ENCODE results near the gene IL1RAP. TPM values are rescaled to one million over a fixed set of nuclear protein-coding genes. Genes with fewer than 3 reads are reported as not detected.

IL1RAP gene
- total and polyA plus RNA-seq, 5 donors, result 1.6 to 8.5 (median 5.5) TPM

- no peaks in the 10 kb centered on the region for H3K9me3 ChIP-seq (ENCODE audit: control insufficient read depth, low read length)
- ATAC-seq (no peak), DNase-seq (no peak)
- WGBS, result 97% methylated on average over 4 of the region's 4 CpGs
- intact Hi-C loops (cut with DNase I), result no loop called here
- H3K4me3 ChIP-seq (ENCODE audit: low read length), result no peak overlapping the region
- no peaks in the 10 kb centered on the region for H3K27me3 ChIP-seq (ENCODE audit: control insufficient read depth, insufficient read depth)
- H3K4me1 ChIP-seq (ENCODE audit: control insufficient read depth, insufficient read depth, low read length), result no peaks in the 10 kb centered on the region
- H3K27ac ChIP-seq (ENCODE audit: low read length), result no peak overlapping the region
Observed at GRCh38 chr3:190629088-190629487, 115.2 kb downstream of the IL1RAP start.

GRCh38 chr3:190631295-190631694, 117.4 kb downstream of the IL1RAP start:
- Histone ChIP-seq H3K4me1 (ENCODE audit: control insufficient read depth, insufficient read depth, low read length) (no peaks in the 10 kb centered on the region), H3K9me3 (ENCODE audit: control insufficient read depth, low read length) (no peaks in the 10 kb centered on the region), H3K27me3 (ENCODE audit: control insufficient read depth, insufficient read depth) (no peaks in the 10 kb centered on the region), H3K4me3 (ENCODE audit: low read length) (no peak overlapping the region), H3K27ac (ENCODE audit: low read length) (no peak overlapping the region)
- intact Hi-C loops (cut with DNase I), result no loop called here
- DNase-seq, result no peak
- 85% methylated on average over 2 of the region's 2 CpGs for WGBS
- ATAC-seq, result no peak

DNA sequence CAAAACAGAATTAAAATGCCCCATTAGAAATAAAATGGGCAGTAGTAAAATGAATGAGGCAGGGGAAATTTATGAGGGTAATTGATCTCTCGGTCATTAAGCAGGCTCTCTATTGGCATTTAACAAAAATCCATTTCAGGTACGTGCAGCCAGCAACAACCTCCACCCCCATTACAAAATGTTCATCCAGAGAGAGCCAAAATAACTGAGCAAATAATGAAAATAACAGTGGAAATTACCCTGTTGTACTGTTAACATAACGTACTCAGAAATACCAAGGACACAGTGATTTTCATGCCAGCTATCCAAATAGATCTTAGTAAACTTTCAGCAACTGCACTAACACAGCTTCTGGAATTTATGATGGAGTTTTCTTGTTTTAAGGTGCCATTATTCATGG, 127.7 kb downstream of the IL1RAP start:
- no peak for DNase-seq
- Histone ChIP-seq H3K27ac (ENCODE audit: low read length) (no peak overlapping the region), H3K4me3 (ENCODE audit: low read length) (no peak overlapping the region), H3K4me1 (ENCODE audit: control insufficient read depth, insufficient read depth, low read length) (no peaks in the 10 kb centered on the region), H3K9me3 (ENCODE audit: control insufficient read depth, low read length) (no peaks in the 10 kb centered on the region), H3K27me3 (ENCODE audit: control insufficient read depth, insufficient read depth) (no peaks in the 10 kb centered on the region)
- intact Hi-C loops (cut with DNase I), result no loop called here
- no peak for ATAC-seq
- 94% methylated on average over 3 of the region's 3 CpGs for WGBS

DNA sequence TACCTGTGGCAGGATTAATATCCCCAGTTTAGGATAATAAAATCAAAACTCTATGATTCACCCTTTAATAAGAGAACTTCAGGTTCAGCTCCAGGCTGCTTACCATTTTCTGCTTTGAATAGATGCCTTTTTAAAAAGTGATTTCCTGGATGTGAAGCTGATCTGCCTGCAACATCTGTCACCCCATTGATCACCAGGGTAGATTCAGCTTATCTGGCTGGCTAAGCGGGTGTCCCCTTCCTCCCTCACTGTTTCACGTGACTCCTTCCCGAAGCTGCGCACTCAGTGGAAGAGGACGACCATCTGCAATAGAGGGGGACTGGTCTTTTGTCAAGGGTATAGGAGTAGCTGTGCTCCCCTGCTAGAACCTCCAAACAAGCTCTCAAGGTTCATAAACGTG, 128.1 kb downstream of the IL1RAP start:
- ATAC-seq, result no peak
- 91% methylated on average over 6 of the region's 6 CpGs for WGBS
- intact Hi-C loops (cut with DNase I), result no loop called here
- Histone ChIP-seq H3K4me1 (ENCODE audit: control insufficient read depth, insufficient read depth, low read length) (no peaks in the 10 kb centered on the region), H3K27ac (ENCODE audit: low read length) (no peak overlapping the region), H3K4me3 (ENCODE audit: low read length) (no peak overlapping the region), H3K9me3 (ENCODE audit: control insufficient read depth, low read length) (no peaks in the 10 kb centered on the region), H3K27me3 (ENCODE audit: control insufficient read depth, insufficient read depth) (no peaks in the 10 kb centered on the region)
- no peak for DNase-seq

GRCh38 chr3:190644035-190644434, 130.2 kb downstream of the IL1RAP start:
- Histone ChIP-seq H3K4me1 (ENCODE audit: control insufficient read depth, insufficient read depth, low read length) (no peaks in the 10 kb centered on the region), H3K27ac (ENCODE audit: low read length) (no peak overlapping the region), H3K27me3 (ENCODE audit: control insufficient read depth, insufficient read depth) (no peaks in the 10 kb centered on the region), H3K4me3 (ENCODE audit: low read length) (no peak overlapping the region), H3K9me3 (ENCODE audit: control insufficient read depth, low read length) (no peaks in the 10 kb centered on the region)
- DNase-seq (no peak), ATAC-seq (no peak)
- intact Hi-C loops (cut with DNase I), result no loop called here
- 85% methylated on average over 2 of the region's 2 CpGs for WGBS

GRCh38 chr3:190644766-190645165, 130.9 kb downstream of the IL1RAP start:
- no peak overlapping the region for H3K4me3 ChIP-seq (ENCODE audit: low read length)
- WGBS, result 92% methylated on average over 5 of the region's 5 CpGs
- no peaks in the 10 kb centered on the region for H3K9me3 ChIP-seq (ENCODE audit: control insufficient read depth, low read length)
- DNase-seq (no peak), ATAC-seq (no peak)
- no peaks in the 10 kb centered on the region for H3K27me3 ChIP-seq (ENCODE audit: control insufficient read depth, insufficient read depth)
- no peaks in the 10 kb centered on the region for H3K4me1 ChIP-seq (ENCODE audit: control insufficient read depth, insufficient read depth, low read length)
- intact Hi-C loops (cut with DNase I), result no loop called here
- H3K27ac ChIP-seq (ENCODE audit: low read length), result no peak overlapping the region

- Histone ChIP-seq H3K4me3 (ENCODE audit: low read length) (no peak overlapping the region), H3K27ac (ENCODE audit: low read length) (no peak overlapping the region), H3K4me1 (ENCODE audit: control insufficient read depth, insufficient read depth, low read length) (no peaks in the 10 kb centered on the region), H3K27me3 (ENCODE audit: control insufficient read depth, insufficient read depth) (no peaks in the 10 kb centered on the region), H3K9me3 (ENCODE audit: control insufficient read depth, low read length) (no peaks in the 10 kb centered on the region)
- DNase-seq, result no peak
- WGBS, result 77% methylated on average over 4 of the region's 4 CpGs
- intact Hi-C loops (cut with DNase I), result no loop called here
- ATAC-seq, result no peak
Observed at GRCh38 chr3:190645932-190646460, 132.1 kb downstream of the IL1RAP start.

- H3K4me3 ChIP-seq (ENCODE audit: low read length), result no peak overlapping the region
- H3K4me1 ChIP-seq (ENCODE audit: control insufficient read depth, insufficient read depth, low read length), result no peaks in the 10 kb centered on the region
- H3K27me3 ChIP-seq (ENCODE audit: control insufficient read depth, insufficient read depth), result no peaks in the 10 kb centered on the region
- ATAC-seq (no peak), DNase-seq (no peak)
- intact Hi-C loops (cut with DNase I), result no loop called here
- no peaks in the 10 kb centered on the region for H3K9me3 ChIP-seq (ENCODE audit: control insufficient read depth, low read length)
- no peak overlapping the region for H3K27ac ChIP-seq (ENCODE audit: low read length)
- 94% methylated on average over 2 of the region's 2 CpGs for WGBS
Observed at GRCh38 chr3:190646996-190647395, 133.1 kb downstream of the IL1RAP start.

DNA sequence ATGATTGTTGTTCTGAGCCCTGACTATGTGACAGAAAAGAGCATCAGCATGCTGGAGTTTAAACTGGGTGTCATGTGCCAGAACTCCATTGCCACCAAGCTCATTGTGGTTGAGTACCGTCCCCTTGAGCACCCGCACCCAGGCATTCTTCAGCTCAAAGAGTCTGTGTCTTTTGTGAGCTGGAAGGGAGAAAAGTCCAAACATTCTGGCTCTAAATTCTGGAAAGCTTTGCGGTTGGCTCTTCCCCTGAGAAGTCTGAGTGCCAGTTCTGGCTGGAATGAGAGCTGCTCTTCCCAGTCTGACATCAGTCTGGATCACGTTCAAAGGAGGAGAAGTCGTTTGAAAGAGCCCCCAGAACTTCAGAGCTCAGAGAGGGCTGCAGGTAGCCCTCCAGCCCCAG, 142.0 kb downstream of the IL1RAP start:
- DNase-seq, result no peak
- no peak for ATAC-seq
- intact Hi-C loops (cut with DNase I), result no loop called here
- H3K4me1 ChIP-seq (ENCODE audit: control insufficient read depth, insufficient read depth, low read length), result no peaks in the 10 kb centered on the region
- H3K9me3 ChIP-seq (ENCODE audit: control insufficient read depth, low read length), result no peaks in the 10 kb centered on the region
- WGBS, result 78% methylated on average over 5 of the region's 5 CpGs
- no peak overlapping the region for H3K4me3 ChIP-seq (ENCODE audit: low read length)
- H3K27me3 ChIP-seq (ENCODE audit: control insufficient read depth, insufficient read depth), result no peaks in the 10 kb centered on the region
- H3K27ac ChIP-seq (ENCODE audit: low read length), result no peak overlapping the region

GRCh38 chr3:190658106-190658505, 144.2 kb downstream of the IL1RAP start:
- no peaks in the 10 kb centered on the region for H3K4me1 ChIP-seq (ENCODE audit: control insufficient read depth, insufficient read depth, low read length)
- no peak overlapping the region for H3K4me3 ChIP-seq (ENCODE audit: low read length)
- DNase-seq (no peak), ATAC-seq (no peak)
- H3K9me3 ChIP-seq (ENCODE audit: control insufficient read depth, low read length), result no peaks in the 10 kb centered on the region
- WGBS, result 88% methylated on average over 1 of the region's 1 CpG
- H3K27me3 ChIP-seq (ENCODE audit: control insufficient read depth, insufficient read depth), result no peaks in the 10 kb centered on the region
- intact Hi-C loops (cut with DNase I), result no loop called here
- no peak overlapping the region for H3K27ac ChIP-seq (ENCODE audit: low read length)

GRCh38 chr3:190666821-190667220, 152.9 kb downstream of the IL1RAP start:
- H3K9me3 ChIP-seq (ENCODE audit: control insufficient read depth, low read length), result no peaks in the 10 kb centered on the region
- H3K4me1 ChIP-seq (ENCODE audit: control insufficient read depth, insufficient read depth, low read length), result no peaks in the 10 kb centered on the region
- intact Hi-C loops (cut with DNase I), result no loop called here
- no peak overlapping the region for H3K27ac ChIP-seq (ENCODE audit: low read length)
- ATAC-seq (no peak), DNase-seq (no peak)
- 67% methylated on average over 2 of the region's 2 CpGs for WGBS
- no peak overlapping the region for H3K4me3 ChIP-seq (ENCODE audit: low read length)
- no peaks in the 10 kb centered on the region for H3K27me3 ChIP-seq (ENCODE audit: control insufficient read depth, insufficient read depth)

- intact Hi-C loops (cut with DNase I), result no loop called here
- ATAC-seq (no peak), DNase-seq (no peak)
- H3K9me3 ChIP-seq (ENCODE audit: control insufficient read depth, low read length), result no peaks in the 10 kb centered on the region
- no peaks in the 10 kb centered on the region for H3K27me3 ChIP-seq (ENCODE audit: control insufficient read depth, insufficient read depth)
- no peaks in the 10 kb centered on the region for H3K4me1 ChIP-seq (ENCODE audit: control insufficient read depth, insufficient read depth, low read length)
- no peak overlapping the region for H3K4me3 ChIP-seq (ENCODE audit: low read length)
- 87% methylated on average over 4 of the region's 4 CpGs for WGBS
- no peak overlapping the region for H3K27ac ChIP-seq (ENCODE audit: low read length)
Observed at GRCh38 chr3:190671658-190672057, 157.8 kb downstream of the IL1RAP start.

Data from right cardiac atrium (tissue), 5 donors.